Duodenal mucosa (tissue), 2 donors: ENCODE measurements around the gene LRRC8B.

Source experiments
- H3K27ac ChIP-seq: one replicate; pipeline ENCODE4 v1.7.0; 2013; ENCODE audit warnings: low read depth, low read length
- H3K27me3 ChIP-seq, 2 donors: one replicate each; pipeline ENCODE4 v1.7.0; 2013; ENCODE audit warnings: low read length in 2 of 2, control low read depth in 1 of 2; ENCODE audit not compliant: insufficient read depth in 2 of 2, control insufficient read depth in 1 of 2
- H3K36me3 ChIP-seq, 2 donors: one replicate each; pipeline ENCODE4 v1.7.0; 2013; ENCODE audit warnings: low read length in 2 of 2, control low read depth in 1 of 2; ENCODE audit not compliant: insufficient read depth in 2 of 2, control insufficient read depth in 1 of 2
- H3K4me1 ChIP-seq, 2 donors: one replicate each; pipeline ENCODE4 v1.7.0; 2013; ENCODE audit warnings: low read length in 2 of 2, control low read depth in 1 of 2; ENCODE audit not compliant: insufficient read depth in 2 of 2, control insufficient read depth in 1 of 2
- H3K4me3 ChIP-seq, 2 donors: one replicate each; pipeline ENCODE4 v1.7.0; 2013; ENCODE audit warnings: low read length in 2 of 2, low read depth in 1 of 2
- H3K9ac ChIP-seq, 2 donors: one replicate each; pipeline ENCODE4 v1.7.0; 2013; ENCODE audit warnings: low read length in 2 of 2, low read depth in 1 of 2
- H3K9me3 ChIP-seq, 2 donors: one replicate each; pipeline ENCODE4 v1.7.0; 2013; ENCODE audit warnings: low read length in 2 of 2, control low read depth in 1 of 2; ENCODE audit not compliant: control insufficient read depth in 1 of 2

Gene LRRC8B

GRCh38 chr1:89641781-89642180, 117.2 kb downstream of the LRRC8B start:
- Histone ChIP-seq H3K9me3 (peaks cover 0 to 8% of the 10 kb centered on the region in 2 donors), H3K36me3 (no peaks in the 10 kb centered on the region), H3K27me3 (no peaks in the 10 kb centered on the region), H3K27ac (no peak overlapping the region), H3K4me1 (no peaks in the 10 kb centered on the region), H3K4me3 (no peak overlapping the region), H3K9ac (no peak overlapping the region)

DNA sequence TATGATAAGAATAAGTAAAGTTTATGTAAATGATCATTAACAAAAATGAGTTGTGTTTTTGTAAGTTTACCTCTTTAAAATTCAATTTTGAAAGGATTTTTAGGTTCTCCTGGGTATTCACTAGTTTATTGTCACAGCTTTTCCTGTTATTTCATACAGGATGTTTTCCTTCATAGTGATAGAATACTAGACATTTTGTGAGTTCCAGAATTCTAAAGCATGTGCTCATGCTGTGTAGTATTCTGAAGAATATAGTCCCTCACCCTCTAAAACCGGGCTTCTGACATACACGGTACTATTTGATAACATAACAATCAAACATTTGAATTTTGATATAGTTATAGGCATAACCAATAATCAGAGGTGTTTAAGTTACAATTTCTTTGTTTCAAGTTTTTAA, 118.9 kb downstream of the LRRC8B start:
- no peaks in the 10 kb centered on the region for H3K4me1 ChIP-seq
- peaks cover 0 to 8% of the 10 kb centered on the region in 2 donors for H3K9me3 ChIP-seq
- H3K27ac ChIP-seq, result no peak overlapping the region
- H3K4me3 ChIP-seq, result no peak overlapping the region
- no peaks in the 10 kb centered on the region for H3K27me3 ChIP-seq
- no peak overlapping the region for H3K9ac ChIP-seq
- H3K36me3 ChIP-seq, result no peaks in the 10 kb centered on the region

DNA sequence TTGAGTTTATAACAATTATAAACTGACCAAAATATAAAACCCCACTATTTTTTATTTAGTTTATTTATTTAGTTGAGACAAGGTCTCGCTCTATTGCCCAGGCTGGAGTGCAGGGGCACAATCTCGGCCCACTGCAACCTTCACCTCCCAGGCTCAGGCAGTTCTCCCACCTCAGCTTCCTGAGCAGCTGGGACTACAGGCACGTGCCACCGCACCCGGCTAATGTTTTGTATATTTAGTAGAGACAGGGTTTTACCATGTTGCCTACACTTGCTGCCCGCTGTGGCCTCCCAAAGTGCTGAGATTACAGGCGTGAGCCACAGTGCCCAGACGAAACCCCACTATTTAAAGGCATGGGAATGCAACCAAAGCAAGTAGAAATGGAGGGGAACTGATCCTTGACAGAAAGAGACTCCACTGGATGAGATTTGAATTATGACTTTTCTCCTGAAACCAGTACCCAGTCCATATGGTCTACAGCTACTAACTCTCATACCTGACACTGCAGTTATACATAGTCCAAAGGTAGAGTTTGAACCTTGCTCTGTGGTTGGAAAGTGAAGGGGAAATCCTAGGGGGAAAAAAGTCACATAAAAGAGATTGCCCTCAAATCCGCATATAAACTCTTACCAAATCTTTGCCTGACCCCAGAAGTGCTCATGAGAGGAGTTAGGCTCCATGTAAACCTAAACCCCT, 119.6 kb downstream of the LRRC8B start:
- peaks cover 0 to 3% of the 10 kb centered on the region in 2 donors for H3K4me1 ChIP-seq
- H3K9me3 ChIP-seq, result peaks cover 0 to 8% of the 10 kb centered on the region in 2 donors
- no peak overlapping the region for H3K9ac ChIP-seq
- H3K4me3 ChIP-seq, result no peak overlapping the region
- H3K27me3 ChIP-seq, result no peaks in the 10 kb centered on the region
- H3K27ac ChIP-seq, result no peak overlapping the region
- H3K36me3 ChIP-seq, result no peaks in the 10 kb centered on the region

DNA sequence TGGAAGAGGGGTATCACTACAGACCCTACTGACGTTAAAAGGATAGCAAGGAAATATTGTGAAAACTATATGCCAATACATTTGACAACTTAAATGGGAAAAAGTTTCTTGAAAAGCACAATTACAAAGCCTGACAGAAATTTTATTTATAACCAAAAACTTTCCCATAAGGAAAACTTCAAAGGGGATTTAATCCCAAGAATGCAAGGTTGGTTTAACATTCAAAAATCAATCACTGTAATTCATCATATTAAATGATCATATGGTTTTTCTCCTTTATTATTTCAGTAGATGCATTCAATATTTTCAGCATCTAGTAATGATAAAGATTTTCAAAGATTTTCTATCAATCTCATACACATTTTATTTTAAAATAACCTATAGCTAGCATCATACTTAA, 121.6 kb downstream of the LRRC8B start:
- H3K27me3 ChIP-seq, result no peaks in the 10 kb centered on the region
- H3K9me3 ChIP-seq, result peaks cover 0 to 8% of the 10 kb centered on the region in 2 donors
- peaks cover 0 to 4% of the 10 kb centered on the region in 2 donors for H3K4me1 ChIP-seq
- H3K27ac ChIP-seq, result no peak overlapping the region
- no peak overlapping the region for H3K9ac ChIP-seq
- H3K36me3 ChIP-seq, result no peaks in the 10 kb centered on the region
- H3K4me3 ChIP-seq, result no peak overlapping the region
